ENCODE data around the gene MYO6. TPM values are rescaled to one million over a fixed set of nuclear protein-coding genes. Genes with fewer than 3 reads are reported as not detected.

MYO6 gene
- total RNA-seq, 2 experiments from 2014 or later, result not detected

- CTCF ChIA-PET (ENCODE audit: unreplicated experiment), result no interaction called here
These were observed 94.4 kb downstream of the MYO6 start for GRCh38 chr6:75843396-75843795.

DNA sequence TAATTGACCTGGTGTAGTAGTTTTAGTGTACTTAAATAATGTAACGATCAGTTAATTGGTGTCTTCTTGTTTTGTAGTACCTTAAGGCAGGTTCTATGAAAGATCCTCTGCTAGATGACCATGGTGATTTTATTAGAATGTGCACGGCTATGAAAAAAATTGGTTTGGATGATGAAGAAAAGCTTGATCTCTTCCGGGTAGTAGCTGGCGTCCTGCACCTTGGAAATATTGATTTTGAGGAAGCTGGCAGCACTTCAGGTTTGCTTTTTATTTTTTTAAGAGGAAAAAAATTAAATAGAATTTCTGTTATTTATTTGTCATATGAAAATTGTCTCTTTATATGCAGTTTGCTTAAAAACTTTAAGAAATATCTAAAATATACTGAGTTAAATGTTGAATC lies 99.2 kb downstream of the MYO6 start:
- Histone ChIP-seq H3K9me3 (ENCODE audit: low read length) (no peaks in the 10 kb centered on the region), H3K27ac (ENCODE audit: low read depth, low read length, poor library complexity, severe bottlenecking) (no peak overlapping the region), H3K36me3 (ENCODE audit: insufficient read depth, low read length) (no peaks in the 10 kb centered on the region), H3K4me2 (ENCODE audit: low read length) (no peak overlapping the region), H2AFZ (ENCODE audit: low read length) (no peak overlapping the region), H3K4me3 (ENCODE audit: low read depth, low read length, poor library complexity, severe bottlenecking) (no peak overlapping the region), H3K79me2 (ENCODE audit: insufficient read depth, low read depth, low read length) (no peaks in the 10 kb centered on the region), H3K4me1 (ENCODE audit: insufficient read depth, low read length, poor library complexity, severe bottlenecking) (no peaks in the 10 kb centered on the region), H4K20me1 (ENCODE audit: insufficient read depth, low read length) (no peaks in the 10 kb centered on the region), H3K9me2 (ENCODE audit: insufficient read depth, low read length) (no peaks in the 10 kb centered on the region)
- ChIA-PET POLR2A (no interaction called here), CTCF (ENCODE audit: unreplicated experiment) (no interaction called here)
- TF ChIP-seq, protein P1, sequence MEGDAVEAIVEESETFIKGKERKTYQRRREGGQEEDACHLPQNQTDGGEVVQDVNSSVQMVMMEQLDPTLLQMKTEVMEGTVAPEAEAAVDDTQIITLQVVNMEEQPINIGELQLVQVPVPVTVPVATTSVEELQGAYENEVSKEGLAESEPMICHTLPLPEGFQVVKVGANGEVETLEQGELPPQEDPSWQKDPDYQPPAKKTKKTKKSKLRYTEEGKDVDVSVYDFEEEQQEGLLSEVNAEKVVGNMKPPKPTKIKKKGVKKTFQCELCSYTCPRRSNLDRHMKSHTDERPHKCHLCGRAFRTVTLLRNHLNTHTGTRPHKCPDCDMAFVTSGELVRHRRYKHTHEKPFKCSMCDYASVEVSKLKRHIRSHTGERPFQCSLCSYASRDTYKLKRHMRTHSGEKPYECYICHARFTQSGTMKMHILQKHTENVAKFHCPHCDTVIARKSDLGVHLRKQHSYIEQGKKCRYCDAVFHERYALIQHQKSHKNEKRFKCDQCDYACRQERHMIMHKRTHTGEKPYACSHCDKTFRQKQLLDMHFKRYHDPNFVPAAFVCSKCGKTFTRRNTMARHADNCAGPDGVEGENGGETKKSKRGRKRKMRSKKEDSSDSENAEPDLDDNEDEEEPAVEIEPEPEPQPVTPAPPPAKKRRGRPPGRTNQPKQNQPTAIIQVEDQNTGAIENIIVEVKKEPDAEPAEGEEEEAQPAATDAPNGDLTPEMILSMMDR (conservative IDR thresholded peaks at IDR 0.05; ENCODE audit: low read length), result no peak
- TF ChIP-seq EZH2phosphoT487 (IDR thresholded peaks at IDR 0.05; ENCODE audit: borderline replicate concordance, low read depth, low read length), result no peak
- no TSS peak for BruUV-seq (replicated peaks)
- no peak for DNase-seq (ENCODE audit: low spot score)
- intact Hi-C loops (cut with micrococcal nuclease; ENCODE audit: unreplicated experiment), result no loop called here

More at GRCh38 chr6:75843396-75843795, 94.4 kb downstream of the MYO6 start:
- no TSS peak for BruUV-seq (replicated peaks)
- Histone ChIP-seq H3K36me3 (ENCODE audit: insufficient read depth, low read length) (no peaks in the 10 kb centered on the region), H3K79me2 (ENCODE audit: insufficient read depth, low read depth, low read length) (no peaks in the 10 kb centered on the region), H3K4me1 (ENCODE audit: insufficient read depth, low read length, poor library complexity, severe bottlenecking) (no peaks in the 10 kb centered on the region), H3K9me3 (ENCODE audit: low read length) (no peaks in the 10 kb centered on the region), H3K9me2 (ENCODE audit: insufficient read depth, low read length) (no peaks in the 10 kb centered on the region), H3K27ac (ENCODE audit: low read depth, low read length, poor library complexity, severe bottlenecking) (no peak overlapping the region), H2AFZ (ENCODE audit: low read length) (no peak overlapping the region), H4K20me1 (ENCODE audit: insufficient read depth, low read length) (no peaks in the 10 kb centered on the region), H3K4me3 (ENCODE audit: low read depth, low read length, poor library complexity, severe bottlenecking) (no peak overlapping the region), H3K4me2 (ENCODE audit: low read length) (no peak overlapping the region)
- DNase-seq (ENCODE audit: low spot score), result no peak
- intact Hi-C loops (cut with micrococcal nuclease; ENCODE audit: unreplicated experiment), result no loop called here
- no peak for TF ChIP-seq EZH2phosphoT487 (IDR thresholded peaks at IDR 0.05; ENCODE audit: borderline replicate concordance, low read depth, low read length)
- TF ChIP-seq, protein P1 (conservative IDR thresholded peaks at IDR 0.05; ENCODE audit: low read length), result no peak
- POLR2A ChIA-PET, result interaction anchor here (0.7 to 1.4 kb wide), 2 partner anchors 14 to 16 kb away, joined by 3 to 4 read pairs; no protein-coding TSS in a partner anchor

GRCh38 chr6:75849329-75850025 lies 100.4 kb downstream of the MYO6 start:
- no peaks in the 10 kb centered on the region for H3K9me3 ChIP-seq (ENCODE audit: low read length)
- H3K4me1 ChIP-seq (ENCODE audit: insufficient read depth, low read length, poor library complexity, severe bottlenecking), result no peaks in the 10 kb centered on the region
- no peaks in the 10 kb centered on the region for H3K36me3 ChIP-seq (ENCODE audit: insufficient read depth, low read length)
- CTCF ChIA-PET (ENCODE audit: unreplicated experiment), result no interaction called here
- POLR2A ChIA-PET, result no interaction called here
- intact Hi-C loops (cut with micrococcal nuclease; ENCODE audit: unreplicated experiment), result no loop called here
- H3K27ac ChIP-seq (ENCODE audit: low read depth, low read length, poor library complexity, severe bottlenecking), result no peak overlapping the region
- no peak overlapping the region for H3K4me2 ChIP-seq (ENCODE audit: low read length)
- H3K4me3 ChIP-seq (ENCODE audit: low read depth, low read length, poor library complexity, severe bottlenecking), result no peak overlapping the region
- TF ChIP-seq, protein P1 (conservative IDR thresholded peaks at IDR 0.05; ENCODE audit: low read length), result no peak
- no peak for TF ChIP-seq EZH2phosphoT487 (IDR thresholded peaks at IDR 0.05; ENCODE audit: borderline replicate concordance, low read depth, low read length)
- DNase-seq (ENCODE audit: low spot score), result no peak
- no peaks in the 10 kb centered on the region for H3K79me2 ChIP-seq (ENCODE audit: insufficient read depth, low read depth, low read length)
- H4K20me1 ChIP-seq (ENCODE audit: insufficient read depth, low read length), result no peaks in the 10 kb centered on the region
- BruUV-seq (replicated peaks), result no TSS peak
- H3K9me2 ChIP-seq (ENCODE audit: insufficient read depth, low read length), result no peaks in the 10 kb centered on the region
- H2AFZ ChIP-seq (ENCODE audit: low read length), result no peak overlapping the region

Measured in OCI-LY7 (cell line).